Measurements from ENCODE around the gene IRAK3. TPM values are rescaled to one million over a fixed set of nuclear protein-coding genes. Genes with fewer than 3 reads are reported as not detected.
"Not testable (repeated sequence)": the region's sequence is repeated elsewhere in the genome, so short reads cannot be mapped to it uniquely, and the experiment has no call there.

The IRAK3 gene
- total RNA-seq, 4 donors from 2014 or later = 3.8 to 8.8 (median 7.1) TPM

DNA sequence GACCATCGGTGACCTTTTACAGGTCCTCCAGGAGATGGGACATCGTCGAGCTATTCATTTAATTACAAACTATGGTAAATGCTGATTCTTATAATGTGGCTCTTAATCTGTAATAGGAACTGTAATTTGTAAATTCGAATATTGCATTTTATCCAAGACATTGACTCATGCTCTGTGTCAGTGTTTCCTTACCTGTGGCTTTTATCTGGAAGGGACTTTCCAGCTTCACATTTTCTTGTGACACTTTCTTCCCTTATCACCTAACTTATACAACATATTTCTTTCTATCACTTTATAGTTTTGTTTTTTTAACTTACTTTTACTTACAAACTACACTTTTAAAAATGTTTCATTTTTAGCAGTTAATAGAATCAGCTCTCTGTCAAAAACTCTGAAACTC lies 14.8 kb downstream of the IRAK3 start:
- no peaks in the 10 kb centered on the region for H3K27me3 ChIP-seq
- no peaks in the 10 kb centered on the region for H3K36me3 ChIP-seq
- no peaks in the 10 kb centered on the region for H3K4me1 ChIP-seq
- no peaks in the 10 kb centered on the region for H3K9me3 ChIP-seq
- H3K4me3 ChIP-seq = no peak overlapping the region
- H3K27ac ChIP-seq = no peak overlapping the region
- TF ChIP-seq EP300 (IDR thresholded peaks at IDR 0.05) (no peak), POLR2AphosphoS5 (IDR thresholded peaks at IDR 0.05) (no peak), POLR2A (IDR thresholded peaks at IDR 0.05) (no peak)
- TF ChIP-seq, protein P1, sequence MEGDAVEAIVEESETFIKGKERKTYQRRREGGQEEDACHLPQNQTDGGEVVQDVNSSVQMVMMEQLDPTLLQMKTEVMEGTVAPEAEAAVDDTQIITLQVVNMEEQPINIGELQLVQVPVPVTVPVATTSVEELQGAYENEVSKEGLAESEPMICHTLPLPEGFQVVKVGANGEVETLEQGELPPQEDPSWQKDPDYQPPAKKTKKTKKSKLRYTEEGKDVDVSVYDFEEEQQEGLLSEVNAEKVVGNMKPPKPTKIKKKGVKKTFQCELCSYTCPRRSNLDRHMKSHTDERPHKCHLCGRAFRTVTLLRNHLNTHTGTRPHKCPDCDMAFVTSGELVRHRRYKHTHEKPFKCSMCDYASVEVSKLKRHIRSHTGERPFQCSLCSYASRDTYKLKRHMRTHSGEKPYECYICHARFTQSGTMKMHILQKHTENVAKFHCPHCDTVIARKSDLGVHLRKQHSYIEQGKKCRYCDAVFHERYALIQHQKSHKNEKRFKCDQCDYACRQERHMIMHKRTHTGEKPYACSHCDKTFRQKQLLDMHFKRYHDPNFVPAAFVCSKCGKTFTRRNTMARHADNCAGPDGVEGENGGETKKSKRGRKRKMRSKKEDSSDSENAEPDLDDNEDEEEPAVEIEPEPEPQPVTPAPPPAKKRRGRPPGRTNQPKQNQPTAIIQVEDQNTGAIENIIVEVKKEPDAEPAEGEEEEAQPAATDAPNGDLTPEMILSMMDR (IDR thresholded peaks at IDR 0.05) = no peak
- WGBS = 52% methylated on average over 4 of the region's 4 CpGs
- no peak for DNase-seq (ENCODE audit: low spot score in 2 of 2)

DNA sequence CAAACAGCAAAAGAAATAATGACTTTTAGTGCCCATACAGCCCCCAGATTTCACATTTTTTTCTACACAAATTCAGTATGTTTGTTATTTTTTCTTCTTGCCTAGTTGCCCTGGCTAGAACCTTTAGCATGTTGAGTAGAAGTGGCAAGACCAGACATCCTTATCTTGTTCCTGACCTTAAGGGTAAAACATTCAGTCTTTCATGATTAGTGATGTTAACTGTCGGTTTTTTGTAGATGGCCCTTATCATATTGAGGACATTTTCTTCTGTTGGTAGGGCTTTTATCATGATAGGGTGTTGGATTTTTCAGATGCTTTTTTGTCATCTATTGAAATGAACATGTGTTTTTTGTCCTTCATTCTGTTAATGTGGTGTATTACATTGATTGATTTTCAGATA lies 17.1 kb downstream of the IRAK3 start:
- no peaks in the 10 kb centered on the region for H3K4me1 ChIP-seq
- H3K36me3 ChIP-seq = no peaks in the 10 kb centered on the region
- no peak overlapping the region for H3K4me3 ChIP-seq
- no peaks in the 10 kb centered on the region for H3K9me3 ChIP-seq
- no peaks in the 10 kb centered on the region for H3K27me3 ChIP-seq
- TF ChIP-seq POLR2AphosphoS5 (IDR thresholded peaks at IDR 0.05) = no peak
- no peak for TF ChIP-seq POLR2A (IDR thresholded peaks at IDR 0.05)
- no peak overlapping the region for H3K27ac ChIP-seq
- 94% methylated on average over 1 of the region's 1 CpG for WGBS
- no peak for DNase-seq (ENCODE audit: low spot score in 2 of 2)

DNA sequence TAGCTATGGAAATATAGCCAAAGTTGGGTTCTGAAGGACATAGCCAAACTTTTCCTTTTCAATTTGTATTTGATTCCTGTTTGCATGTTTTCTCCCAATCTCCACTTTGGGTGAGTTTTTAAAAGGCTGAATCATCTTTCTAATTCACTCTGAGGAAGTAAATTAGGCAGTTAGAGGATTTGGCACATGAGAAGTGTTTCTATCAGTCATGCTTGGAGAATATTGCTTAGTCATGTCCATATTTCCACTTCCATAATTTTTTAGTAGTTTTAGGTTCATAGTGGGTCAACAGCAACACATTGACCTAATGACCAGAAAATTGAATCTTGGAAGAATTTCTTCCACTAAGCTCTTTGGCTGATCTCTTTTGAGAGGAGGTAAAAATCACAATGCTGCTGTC lies 21.8 kb downstream of the IRAK3 start:
- no peak for DNase-seq (ENCODE audit: low spot score in 2 of 2)
- H3K27me3 ChIP-seq = no peaks in the 10 kb centered on the region
- H3K4me3 ChIP-seq = no peak overlapping the region
- no peaks in the 10 kb centered on the region for H3K4me1 ChIP-seq
- no peak overlapping the region for H3K27ac ChIP-seq
- peaks cover 13% of the 10 kb centered on the region for H3K36me3 ChIP-seq
- no peaks in the 10 kb centered on the region for H3K9me3 ChIP-seq
- TF ChIP-seq POLR2AphosphoS5 (IDR thresholded peaks at IDR 0.05) = no peak

DNA sequence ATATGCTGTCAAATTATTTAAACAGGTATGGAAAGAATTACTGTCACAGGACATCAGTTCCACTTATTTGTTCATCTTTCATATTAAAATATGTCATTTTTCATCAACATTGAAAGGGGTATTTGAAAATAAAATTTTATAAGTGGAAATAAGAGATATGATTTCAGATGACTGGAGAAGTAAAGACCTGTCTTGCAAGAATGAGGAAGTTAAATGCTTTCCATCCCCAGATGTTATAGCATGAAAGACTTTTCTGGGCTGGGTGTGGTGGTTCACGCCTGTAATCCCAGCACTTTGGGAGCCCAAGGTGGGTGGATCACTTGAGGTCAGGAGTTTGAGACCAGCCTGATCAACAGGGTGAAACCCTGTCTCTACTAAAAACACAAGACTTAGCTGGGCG lies 22.6 kb downstream of the IRAK3 start:
- not testable (repeated sequence) for H3K4me1 ChIP-seq; H3K9me3 ChIP-seq; H3K27ac ChIP-seq; DNase-seq (ENCODE audit: low spot score in 2 of 2); H3K4me3 ChIP-seq; H3K27me3 ChIP-seq
- 81% methylated on average over 2 of the region's 2 CpGs for WGBS
- H3K36me3 ChIP-seq = peaks cover 13% of the 10 kb centered on the region

DNA sequence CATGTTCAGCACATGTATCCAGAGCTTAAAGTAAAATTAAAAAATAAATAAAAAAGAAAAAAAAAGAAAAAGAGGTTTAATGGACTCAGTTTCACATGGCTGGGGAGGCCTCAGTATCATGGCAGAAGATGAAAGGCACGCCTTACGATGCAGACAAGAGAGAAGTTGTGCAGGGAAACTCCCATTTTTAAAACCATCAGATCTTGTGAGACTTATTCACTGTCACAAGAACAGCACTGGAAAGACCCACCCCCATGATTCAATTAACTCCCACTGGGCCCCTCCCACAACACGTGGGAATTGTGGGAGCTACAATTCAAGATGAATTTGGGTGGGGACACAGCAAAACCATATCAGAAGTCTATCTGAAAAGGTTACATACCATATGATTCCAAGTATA lies 24.0 kb downstream of the IRAK3 start:
- DNase-seq (ENCODE audit: low spot score in 2 of 2); H3K27me3 ChIP-seq; H3K9me3 ChIP-seq; H3K4me3 ChIP-seq; H3K4me1 ChIP-seq; H3K27ac ChIP-seq: not testable (repeated sequence)
- WGBS = 81% methylated on average over 3 of the region's 3 CpGs
- H3K36me3 ChIP-seq = peaks cover 13% of the 10 kb centered on the region

DNA sequence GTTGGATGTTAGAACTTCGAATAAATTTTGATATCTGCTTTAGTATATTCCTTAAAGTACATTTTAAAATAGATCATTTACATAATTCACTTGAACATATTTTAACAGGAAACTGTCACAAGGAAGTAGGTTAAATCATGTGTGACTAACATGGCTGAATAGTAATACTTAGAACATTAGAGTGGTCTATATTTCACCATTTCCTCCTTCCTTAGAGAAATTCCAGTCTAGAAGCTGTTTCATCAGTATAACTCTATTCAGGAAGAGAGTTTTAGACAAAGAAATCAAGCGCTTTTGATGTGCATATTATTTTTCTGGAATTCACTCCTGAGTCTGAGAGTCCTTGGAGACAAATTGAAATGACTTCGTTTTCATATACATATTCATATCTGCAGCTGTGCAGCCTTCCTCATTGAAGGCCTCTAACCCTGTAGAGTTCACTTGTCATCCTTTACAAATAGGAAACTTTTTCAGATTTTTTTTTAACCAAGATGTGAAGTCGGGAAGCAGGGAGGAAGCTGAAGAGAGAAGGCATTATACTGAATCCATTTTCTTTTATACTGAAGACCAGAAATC lies 28.4 kb downstream of the IRAK3 start:
- H3K9me3 ChIP-seq = no peaks in the 10 kb centered on the region
- no peaks in the 10 kb centered on the region for H3K27me3 ChIP-seq
- no peak overlapping the region for H3K4me3 ChIP-seq
- 65% methylated on average over 4 of the region's 4 CpGs for WGBS
- H3K36me3 ChIP-seq = peaks cover 19% of the 10 kb centered on the region
- no peak for TF ChIP-seq POLR2A (IDR thresholded peaks at IDR 0.05)
- TF ChIP-seq EP300 (IDR thresholded peaks at IDR 0.05) = no peak
- no peak for TF ChIP-seq POLR2AphosphoS5 (IDR thresholded peaks at IDR 0.05)
- TF ChIP-seq, protein P1 (IDR thresholded peaks at IDR 0.05) = no peak
- H3K27ac ChIP-seq = no peak overlapping the region
- no peak for DNase-seq (ENCODE audit: low spot score in 2 of 2)
- no peaks in the 10 kb centered on the region for H3K4me1 ChIP-seq

DNA sequence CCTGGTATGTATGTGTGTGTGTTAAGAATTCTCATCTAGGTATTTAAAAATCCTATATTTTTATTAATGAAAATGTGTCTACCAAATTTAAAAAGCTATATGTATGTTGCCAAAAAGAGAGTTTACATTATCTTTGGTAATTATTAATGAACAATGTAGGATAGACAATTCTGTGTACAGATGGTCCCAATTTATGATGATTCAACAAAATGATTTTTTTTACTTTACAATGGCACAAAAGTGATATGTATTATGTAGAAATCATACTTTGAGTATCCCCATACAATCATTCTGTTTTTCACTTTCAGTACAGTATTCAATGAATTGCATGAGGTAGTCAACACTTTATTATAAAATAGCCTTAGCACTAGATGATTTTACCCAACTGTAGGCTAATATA lies 39.4 kb downstream of the IRAK3 start:
- no peak for DNase-seq (ENCODE audit: low spot score in 2 of 2)
- H3K27ac ChIP-seq = no peak overlapping the region
- no peak overlapping the region for H3K4me3 ChIP-seq
- peaks cover 18% of the 10 kb centered on the region for H3K36me3 ChIP-seq
- H3K9me3 ChIP-seq = no peaks in the 10 kb centered on the region
- H3K27me3 ChIP-seq = no peaks in the 10 kb centered on the region
- no peaks in the 10 kb centered on the region for H3K4me1 ChIP-seq
- no peak for TF ChIP-seq POLR2A (IDR thresholded peaks at IDR 0.05)
- TF ChIP-seq, protein P1 (IDR thresholded peaks at IDR 0.05) = no peak
- TF ChIP-seq POLR2AphosphoS5 (IDR thresholded peaks at IDR 0.05) = no peak
- no peak for TF ChIP-seq EP300 (IDR thresholded peaks at IDR 0.05)
